SK-N-SH (cell line): ENCODE measurements around the gene LCE2B. TPM values are rescaled to one million over a fixed set of nuclear protein-coding genes. Genes with fewer than 3 reads are reported as not detected.
"Not testable (repeated sequence)": the region's sequence is repeated elsewhere in the genome, so short reads cannot be mapped to it uniquely, and the experiment has no call there.

Experiments
- CTCF ChIA-PET: fragments of 300-600, 350-600 bp; formaldehyde crosslinking; extraction: SDS; loops from one replicate; lab custom pipeline; 2021; lab: Yijun Ruan, JAX
- POLR2A ChIA-PET: fragments of 350-600 bp; sonication (Branson Sonifier 250); formaldehyde crosslinking; extraction: SDS; loops from one replicate; lab custom pipeline; 2020; ENCODE audit warnings: antibody characterized with exemption, inconsistent platforms; lab: Yijun Ruan, JAX
- DNase-seq: peaks from one replicate; pipeline ENCODE4 v3.0.0; 2012
- H2AFZ ChIP-seq: fragments of 200-600 bp; sonication (generic); 2 replicates; pipeline ENCODE4 v1.8.1; 2016; ENCODE audit warnings: antibody characterized with exemption, mild to moderate bottlenecking, low read depth
- H3F3A ChIP-seq: fragments of 200-600 bp; sonication (generic); replicated peaks from 2 replicates; pipeline ENCODE3; 2016; ENCODE audit warnings: antibody characterized with exemption, mild to moderate bottlenecking; ENCODE audit not compliant: insufficient read depth
- H3K27ac ChIP-seq, 2 experiments: fragments of 200-500 bp in 1 of 2; fragments of 200-600 bp in 1 of 2; sonication (Bioruptor generic) in 1 of 2; sonication (generic), shearing (Covaris generic) in 1 of 2; 2 replicates each; pipeline versions ENCODE4 v1.5.1 to v1.6.1; 2014 to 2016; ENCODE audit warnings: low read depth in 2 of 2, inconsistent platforms in 1 of 2, low read length in 1 of 2, mild to moderate bottlenecking in 1 of 2, mixed read lengths in 1 of 2
- H3K27me3 ChIP-seq: fragments of 200-600 bp; sonication (generic), shearing (Covaris generic); 2 replicates; pipeline ENCODE4 v1.6.1; 2016; ENCODE audit warnings: mixed run types; ENCODE audit not compliant: insufficient read depth
- H3K36me3 ChIP-seq, 2 experiments: fragments of 200-500 bp in 1 of 2; fragments of 200-600 bp in 1 of 2; sonication (Bioruptor generic) in 1 of 2; sonication (generic) in 1 of 2; replicated peaks in 1 of 2; 2 replicates each; pipeline versions ENCODE3 to v1.5.1; 2014 to 2016; ENCODE audit warnings: low read length in 1 of 2, mild to moderate bottlenecking in 1 of 2; ENCODE audit not compliant: insufficient read depth in 2 of 2, control insufficient read depth in 1 of 2
- H3K4me1 ChIP-seq, 2 experiments: fragments of 200-500 bp in 1 of 2; fragments of 200-600 bp in 1 of 2; sonication (Bioruptor generic) in 1 of 2; sonication (generic), shearing (Covaris generic) in 1 of 2; 2 replicates each; pipeline versions ENCODE4 v1.5.1 to v1.6.1; 2014 to 2016; ENCODE audit warnings: low read depth in 1 of 2, low read length in 1 of 2, mixed run types in 1 of 2; ENCODE audit not compliant: insufficient read depth in 2 of 2, control insufficient read depth in 1 of 2
- H3K4me2 ChIP-seq: fragments of 200-600 bp; sonication (generic), shearing (Covaris generic); 2 replicates; pipeline ENCODE4 v1.6.1; 2017; ENCODE audit warnings: mixed run types
- H3K4me3 ChIP-seq, 2 experiments: fragments of 200-500 bp in 1 of 2; fragments of 200-600 bp in 1 of 2; sonication (Bioruptor generic) in 1 of 2; sonication (generic), shearing (Covaris generic) in 1 of 2; 2 replicates each; pipeline versions ENCODE4 v1.5.1 to v1.8.1; 2014 to 2016; ENCODE audit warnings: low read depth in 2 of 2, inconsistent platforms in 1 of 2, low read length in 1 of 2, mild to moderate bottlenecking in 1 of 2, mixed read lengths in 1 of 2, moderate library complexity in 1 of 2
- H3K79me2 ChIP-seq: fragments of 200-600 bp; sonication (generic); 2 replicates; pipeline ENCODE4 v1.8.1; 2017; ENCODE audit warnings: mild to moderate bottlenecking; ENCODE audit not compliant: insufficient read depth
- H3K9ac ChIP-seq: fragments of 200-600 bp; sonication (generic); 2 replicates; pipeline ENCODE4 v1.6.1; 2017; ENCODE audit warnings: mixed run types
- H3K9me2 ChIP-seq: fragments of 200-600 bp; sonication (generic); 2 replicates; pipeline ENCODE4 v1.6.1; 2017; ENCODE audit warnings: mixed run types
- H3K9me3 ChIP-seq: fragments of 200-600 bp; sonication (generic); 2 replicates; pipeline ENCODE4 v1.6.1; 2017; ENCODE audit warnings: mixed run types, mild to moderate bottlenecking, moderate library complexity
- H4K20me1 ChIP-seq: fragments of 200-600 bp; sonication (generic); 2 replicates; pipeline ENCODE4 v1.6.1; 2017; ENCODE audit warnings: mild to moderate bottlenecking, mixed run types; ENCODE audit not compliant: insufficient read depth
- ELF1 ChIP-seq: IDR thresholded peaks from 2 replicates; pipeline ENCODE4 v1.4.0; 2012
- EP300 ChIP-seq, 2 experiments: IDR thresholded peaks; 2 replicates each; pipeline versions ENCODE4 v1.4.0 to v1.6.1; 2012; ENCODE audit warnings: borderline replicate concordance in 1 of 2, low read depth in 1 of 2, low read length in 1 of 2
- EZH2phosphoT487 ChIP-seq: fragments of 200-600 bp; sonication (generic); IDR thresholded peaks from 2 replicates; pipeline ENCODE4 v1.6.1; 2017; ENCODE audit warnings: low read depth, mixed run types, mild to moderate bottlenecking, antibody characterized with exemption, moderate library complexity, borderline replicate concordance
- FOXJ3 ChIP-seq: sonication (generic); formaldehyde crosslinking; IDR thresholded peaks from 2 replicates; pipeline ENCODE4 v1.5.1; 2020; ENCODE audit warnings: mild to moderate bottlenecking, missing genetic modification reagents
- GABPA ChIP-seq: IDR thresholded peaks from 2 replicates; pipeline ENCODE4 v1.4.0; 2012; ENCODE audit warnings: low read depth, mild to moderate bottlenecking
- JUND ChIP-seq: IDR thresholded peaks from 2 replicates; pipeline ENCODE4 v1.4.0; 2012
- NRF1 ChIP-seq: IDR thresholded peaks from 2 replicates; pipeline ENCODE4 v1.6.1; 2012; ENCODE audit warnings: low read depth, mild to moderate bottlenecking, low read length
- POLR2AphosphoS5 ChIP-seq: IDR thresholded peaks from 2 replicates; pipeline ENCODE4 v1.6.1; 2012; ENCODE audit warnings: low read depth, low read length
- RCOR1 ChIP-seq: fragments of 150-350 bp; IDR thresholded peaks from 2 replicates; pipeline ENCODE4 v1.6.1; 2017; ENCODE audit warnings: antibody characterized with exemption, low read length
- SIN3A ChIP-seq: IDR thresholded peaks from 2 replicates; pipeline ENCODE4 v1.6.1; 2012; ENCODE audit warnings: low read depth, mild to moderate bottlenecking, low read length, moderate library complexity, borderline replicate concordance
- SMC3 ChIP-seq: IDR thresholded peaks from 2 replicates; pipeline ENCODE4 v1.6.1; 2012; ENCODE audit warnings: low read depth, low read length, improper control_type of control experiment
- WGBS: methylation state at CpG from one replicate; pipeline ENCODE4 v1.1.6; 2017; ENCODE audit warnings: low lambda C conversion rate; 5-methylcytosine and 5-hydroxymethylcytosine counted together
- polyA plus RNA-seq, 3 experiments: library from polyadenylated mRNA; depleted of rRNA; stranded (reverse); fragments of >200 nt; gene quantifications; 2 replicates each; pipeline ENCODE4 v1.2.3, GENCODE V29; 2012
- TF ChIP-seq, protein P1 (sequence below): IDR thresholded peaks from 2 replicates; pipeline ENCODE4; 2012
- TF ChIP-seq, protein P2 (sequence below): fragments of 200-600 bp; sonication (generic); IDR thresholded peaks from 2 replicates; pipeline ENCODE4 v1.6.1; 2017; ENCODE audit warnings: antibody characterized with exemption, mild to moderate bottlenecking, moderate library complexity

LCE2B gene, protein sequence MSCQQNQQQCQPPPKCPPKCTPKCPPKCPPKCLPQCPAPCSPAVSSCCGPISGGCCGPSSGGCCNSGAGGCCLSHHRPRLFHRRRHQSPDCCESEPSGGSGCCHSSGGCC
- not detected in 2 replicates for polyA plus RNA-seq (2012; rRNA removed)
- not detected in 2 replicates for polyA plus RNA-seq (2012; cell fraction: cytosol; rRNA removed)
- polyA plus RNA-seq (2012; cell fraction: nucleus; rRNA removed): not detected in 2 replicates

DNA sequence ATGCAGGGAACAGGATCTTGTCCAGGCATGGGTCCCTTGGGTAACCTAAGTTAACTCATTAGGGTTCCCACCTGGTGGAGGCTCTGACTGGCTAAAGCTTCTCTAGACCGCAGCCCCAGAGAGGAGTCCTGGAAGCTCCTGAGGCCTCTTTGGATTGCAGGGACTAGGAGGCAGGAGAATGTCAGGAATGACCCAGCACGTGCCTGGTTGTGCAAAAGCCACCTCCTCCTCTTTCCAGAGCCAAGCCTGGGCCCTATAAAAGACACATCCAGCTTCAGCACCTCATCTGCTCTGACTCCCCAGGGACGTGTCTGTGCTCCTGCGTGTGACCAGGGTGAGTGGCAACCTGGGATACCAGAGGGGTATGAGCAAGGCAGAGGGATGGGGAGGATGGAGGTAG is at the start of gene LCE2B:
TSS of gene LCE2B (plus strand) at position 301 of the 400 bp plus-strand sequence. CDS start 721 bp downstream, outside the sequence.
- POLR2A ChIA-PET, H3K27ac ChIP-seq, H3K9me2 ChIP-seq, H3K9me3 ChIP-seq, H3K27me3 ChIP-seq, H3F3A ChIP-seq, H2AFZ ChIP-seq, DNase-seq, H3K4me3 ChIP-seq, H3K36me3 ChIP-seq, H4K20me1 ChIP-seq, H3K4me2 ChIP-seq, CTCF ChIA-PET, H3K79me2 ChIP-seq, H3K4me1 ChIP-seq, H3K9ac ChIP-seq: not testable (repeated sequence)
- 10% methylated on average over 2 of the region's 4 CpGs for WGBS

DNA sequence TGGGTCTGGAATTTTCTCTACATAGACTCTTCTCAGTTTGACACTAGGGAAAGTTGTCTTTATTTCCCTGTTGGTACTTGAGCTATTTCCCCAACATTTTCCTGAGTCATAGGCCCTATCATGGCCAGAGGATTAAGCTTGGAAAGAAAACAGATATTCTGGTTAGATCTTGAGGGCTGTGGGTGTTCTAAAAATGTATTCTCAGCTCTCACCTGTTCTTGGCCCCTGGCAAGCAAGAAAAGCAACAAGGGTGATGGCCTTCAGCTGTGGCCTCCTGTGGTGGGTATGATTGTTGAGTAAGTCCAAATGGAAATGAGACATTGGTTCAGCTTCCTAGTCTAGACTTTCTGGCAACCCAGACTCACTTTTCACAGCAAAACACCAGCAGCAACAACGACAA is 45.6 kb upstream of the LCE2B start:
- WGBS: 0% methylated on average over 1 of the region's 1 CpG
- Histone ChIP-seq H4K20me1 (no peaks in the 10 kb centered on the region), H3K4me2 (no peak overlapping the region), H3K27ac (no peak overlapping the region), H3K9ac (no peak overlapping the region), H3K4me1 (no peaks in the 10 kb centered on the region), H3K36me3 (no peaks in the 10 kb centered on the region), H3K79me2 (no peaks in the 10 kb centered on the region), H3K4me3 (no peak overlapping the region), H3K27me3 (no peaks in the 10 kb centered on the region), H3K9me2 (no peaks in the 10 kb centered on the region), H3K9me3 (no peaks in the 10 kb centered on the region), H2AFZ (no peak overlapping the region), H3F3A (no peaks in the 10 kb centered on the region)
- CTCF ChIA-PET: interaction anchor here (5.8 kb wide), 1 partner anchor 14 kb away, joined by 37 read pairs; no protein-coding TSS in a partner anchor
- POLR2A ChIA-PET: no interaction called here
- TF ChIP-seq JUND (no peak), EZH2phosphoT487 (no peak), NRF1 (no peak), POLR2AphosphoS5 (no peak), FOXJ3 (CRISPR knock-in tag) (no peak), EP300 (IDR thresholded peaks at IDR 0.05; ENCODE audit: borderline replicate concordance in 1 of 2, low read depth in 1 of 2, low read length in 1 of 2) (no peak), RCOR1 (no peak), GABPA (no peak), ELF1 (no peak), SMC3 (no peak), SIN3A (no peak)
- TF ChIP-seq, protein P1, sequence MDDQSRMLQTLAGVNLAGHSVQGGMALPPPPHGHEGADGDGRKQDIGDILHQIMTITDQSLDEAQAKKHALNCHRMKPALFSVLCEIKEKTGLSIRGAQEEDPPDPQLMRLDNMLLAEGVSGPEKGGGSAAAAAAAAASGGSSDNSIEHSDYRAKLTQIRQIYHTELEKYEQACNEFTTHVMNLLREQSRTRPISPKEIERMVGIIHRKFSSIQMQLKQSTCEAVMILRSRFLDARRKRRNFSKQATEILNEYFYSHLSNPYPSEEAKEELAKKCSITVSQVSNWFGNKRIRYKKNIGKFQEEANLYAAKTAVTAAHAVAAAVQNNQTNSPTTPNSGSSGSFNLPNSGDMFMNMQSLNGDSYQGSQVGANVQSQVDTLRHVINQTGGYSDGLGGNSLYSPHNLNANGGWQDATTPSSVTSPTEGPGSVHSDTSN: no peak
- TF ChIP-seq, protein P2, sequence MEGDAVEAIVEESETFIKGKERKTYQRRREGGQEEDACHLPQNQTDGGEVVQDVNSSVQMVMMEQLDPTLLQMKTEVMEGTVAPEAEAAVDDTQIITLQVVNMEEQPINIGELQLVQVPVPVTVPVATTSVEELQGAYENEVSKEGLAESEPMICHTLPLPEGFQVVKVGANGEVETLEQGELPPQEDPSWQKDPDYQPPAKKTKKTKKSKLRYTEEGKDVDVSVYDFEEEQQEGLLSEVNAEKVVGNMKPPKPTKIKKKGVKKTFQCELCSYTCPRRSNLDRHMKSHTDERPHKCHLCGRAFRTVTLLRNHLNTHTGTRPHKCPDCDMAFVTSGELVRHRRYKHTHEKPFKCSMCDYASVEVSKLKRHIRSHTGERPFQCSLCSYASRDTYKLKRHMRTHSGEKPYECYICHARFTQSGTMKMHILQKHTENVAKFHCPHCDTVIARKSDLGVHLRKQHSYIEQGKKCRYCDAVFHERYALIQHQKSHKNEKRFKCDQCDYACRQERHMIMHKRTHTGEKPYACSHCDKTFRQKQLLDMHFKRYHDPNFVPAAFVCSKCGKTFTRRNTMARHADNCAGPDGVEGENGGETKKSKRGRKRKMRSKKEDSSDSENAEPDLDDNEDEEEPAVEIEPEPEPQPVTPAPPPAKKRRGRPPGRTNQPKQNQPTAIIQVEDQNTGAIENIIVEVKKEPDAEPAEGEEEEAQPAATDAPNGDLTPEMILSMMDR: no peak
- DNase-seq: no peak
